HUES6 (cell line): Measurements from ENCODE around the gene FANCD2.
"Not testable (repeated sequence)": the region's sequence is repeated elsewhere in the genome, so short reads cannot be mapped to it uniquely, and the experiment has no call there.

Experiments
- H3K27ac ChIP-seq: 2 replicates; pipeline ENCODE4 v1.7.0; 2013; ENCODE audit warnings: low read depth, mild to moderate bottlenecking, low read length, inconsistent platforms
- H3K27me3 ChIP-seq: 2 replicates; pipeline ENCODE4 v1.6.1; 2013; ENCODE audit warnings: low read length; ENCODE audit not compliant: control insufficient read depth, insufficient read depth
- H3K36me3 ChIP-seq: 2 replicates; pipeline ENCODE4 v1.6.1; 2013; ENCODE audit warnings: low read length; ENCODE audit not compliant: control insufficient read depth, insufficient read depth
- H3K4me1 ChIP-seq: 2 replicates; pipeline ENCODE4 v1.6.1; 2013; ENCODE audit warnings: low read length; ENCODE audit not compliant: control insufficient read depth, insufficient read depth
- H3K4me3 ChIP-seq: 2 replicates; pipeline ENCODE4 v1.5.1; 2013; ENCODE audit warnings: low read depth, low read length
- H3K9ac ChIP-seq: one replicate; pipeline ENCODE4 v1.6.1; 2013; ENCODE audit warnings: mild to moderate bottlenecking, low read length
- H3K9me3 ChIP-seq: 2 replicates; pipeline ENCODE4 v1.6.1; 2013; ENCODE audit warnings: low read depth, low read length; ENCODE audit not compliant: control insufficient read depth, insufficient read depth

FANCD2 gene

DNA sequence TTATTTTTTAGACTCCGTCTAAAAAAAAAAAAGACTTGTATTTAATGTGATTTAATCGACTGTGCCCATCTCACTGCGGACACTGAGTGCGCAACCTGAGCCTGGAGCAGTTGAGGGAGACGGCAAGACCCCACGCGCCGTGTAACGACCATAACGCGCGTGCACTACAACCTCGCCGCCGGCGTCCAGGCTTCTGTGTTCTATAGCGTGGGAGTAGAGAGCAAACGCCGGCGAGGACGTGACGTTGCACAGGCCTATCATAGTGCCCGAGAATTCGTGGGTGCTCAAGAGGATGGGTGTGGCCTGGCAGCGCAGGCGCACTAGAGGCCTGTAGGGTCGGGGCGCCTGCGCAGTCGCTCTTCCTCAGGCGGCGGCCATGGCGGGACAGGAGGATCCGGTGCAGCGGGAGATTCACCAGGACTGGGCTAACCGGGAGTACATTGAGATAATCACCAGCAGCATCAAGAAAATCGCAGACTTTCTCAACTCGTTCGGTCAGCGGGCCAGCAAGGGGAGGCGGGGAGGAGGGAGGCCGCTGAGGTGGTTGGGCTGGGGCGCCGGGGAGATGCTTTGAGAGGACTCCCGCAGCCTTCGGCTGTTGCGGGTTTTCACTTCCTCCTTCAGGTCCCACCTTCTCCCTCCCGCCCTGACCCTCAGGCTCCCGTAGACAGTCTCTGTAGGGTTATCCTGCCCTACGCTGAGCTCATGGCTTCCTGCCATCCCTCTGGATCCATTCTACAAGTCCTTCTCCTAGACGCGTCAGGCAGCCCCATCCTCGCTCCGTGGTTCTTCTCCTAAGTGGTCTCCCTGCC is 89.3 kb downstream of the FANCD2 start, which contains the start of gene BRK1:
BRK1 (plus strand) TSS at position 350 of the 812 bp plus-strand sequence; CDS start at position 377, 27 bp downstream.
- H3K27me3 ChIP-seq = no peaks in the 10 kb centered on the region
- H3K36me3 ChIP-seq = peaks cover 8% of the 10 kb centered on the region; the same call in 1 of the 2 replicates
- peak within 1 kb of the TSS; percentile 97 for H3K4me3 ChIP-seq
- H3K9ac ChIP-seq = peak within 1 kb of the TSS; percentile 84
- no peaks in the 10 kb centered on the region for H3K9me3 ChIP-seq
- H3K4me1 ChIP-seq = peaks cover 6% of the 10 kb centered on the region; the same call in 1 of the 2 replicates
- H3K27ac ChIP-seq = peak within 1 kb of the TSS; percentile 72

DNA sequence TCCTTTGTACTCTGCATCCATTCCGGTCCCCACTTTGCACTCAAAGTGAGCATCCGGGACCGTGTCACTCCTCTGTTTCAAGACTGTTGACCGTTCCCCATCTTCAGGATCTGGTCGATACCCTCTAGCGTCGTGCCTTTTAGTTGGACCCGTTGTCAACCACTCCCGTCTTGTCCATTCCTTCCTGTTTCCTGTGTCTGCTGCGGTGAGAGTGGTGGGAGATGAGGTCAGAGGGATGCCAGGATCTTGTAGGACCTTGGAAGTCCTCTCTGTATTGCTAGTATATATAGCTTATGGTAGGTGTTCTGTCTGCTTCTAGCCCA is 89.9 kb downstream of the FANCD2 start:
- no peak overlapping the region for H3K27ac ChIP-seq
- H3K9ac ChIP-seq = peak overlapping the region; percentile 84

DNA sequence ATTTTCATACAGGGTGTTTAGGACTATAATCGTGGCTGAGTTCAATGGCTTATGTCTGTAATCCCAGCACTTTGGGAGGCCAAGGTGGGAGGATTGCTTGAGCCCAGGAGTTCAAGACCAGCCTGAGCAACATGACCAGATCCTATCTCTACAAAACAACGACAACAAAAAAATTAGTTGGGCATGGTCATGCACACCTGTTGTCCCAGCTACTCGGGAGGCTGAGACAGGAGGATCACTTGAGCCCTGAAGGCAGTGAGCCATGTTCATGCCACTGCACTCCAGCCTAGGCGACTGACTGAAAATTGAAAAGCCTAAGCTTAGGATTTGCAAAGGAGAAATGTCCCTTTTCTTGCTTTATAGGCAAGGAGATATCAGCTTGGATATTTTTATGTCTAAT is 90.7 kb downstream of the FANCD2 start:
- Histone ChIP-seq H3K4me1 (peaks cover 6% of the 10 kb centered on the region; the same call in 1 of the 2 replicates), H3K9me3 (no peaks in the 10 kb centered on the region), H3K36me3 (peaks cover 17% of the 10 kb centered on the region), H3K27ac (no peak overlapping the region), H3K9ac (no peak overlapping the region), H3K27me3 (no peaks in the 10 kb centered on the region), H3K4me3 (peak overlapping the region; percentile 97)

More for the DNA sequence above, 89.9 kb downstream of the FANCD2 start:
- H3K27me3 ChIP-seq = no peaks in the 10 kb centered on the region
- H3K4me1 ChIP-seq = peaks cover 6% of the 10 kb centered on the region; the same call in 1 of the 2 replicates
- no peaks in the 10 kb centered on the region for H3K9me3 ChIP-seq
- peaks cover 13% of the 10 kb centered on the region for H3K36me3 ChIP-seq
- peak overlapping the region; percentile 97 for H3K4me3 ChIP-seq

DNA sequence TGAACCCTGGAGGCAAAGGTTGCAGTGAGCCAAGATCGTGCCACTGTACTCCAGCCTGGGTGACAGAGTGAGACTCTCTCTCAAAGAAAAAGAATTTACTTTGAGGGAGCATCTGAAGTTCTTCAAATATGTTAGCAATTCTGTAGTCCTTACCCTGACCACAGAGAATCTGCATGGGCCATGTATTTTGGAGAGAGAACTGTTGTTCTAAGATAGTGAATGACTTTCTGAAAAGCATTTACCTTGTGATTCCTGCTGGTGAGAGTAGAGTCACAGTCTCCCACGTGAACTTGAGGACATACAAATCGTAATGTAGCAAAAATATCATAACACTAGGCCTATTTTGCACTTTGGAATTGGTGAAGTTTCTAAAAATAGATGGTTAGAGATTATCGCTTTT is 93.1 kb downstream of the FANCD2 start:
- H3K27me3 ChIP-seq = no peaks in the 10 kb centered on the region
- H3K36me3 ChIP-seq = peaks cover 17% of the 10 kb centered on the region
- no peaks in the 10 kb centered on the region for H3K9me3 ChIP-seq
- no peak overlapping the region for H3K27ac ChIP-seq
- no peak overlapping the region for H3K9ac ChIP-seq
- peaks cover 6% of the 10 kb centered on the region; the same call in 1 of the 2 replicates for H3K4me1 ChIP-seq
- H3K4me3 ChIP-seq = no peak overlapping the region

DNA sequence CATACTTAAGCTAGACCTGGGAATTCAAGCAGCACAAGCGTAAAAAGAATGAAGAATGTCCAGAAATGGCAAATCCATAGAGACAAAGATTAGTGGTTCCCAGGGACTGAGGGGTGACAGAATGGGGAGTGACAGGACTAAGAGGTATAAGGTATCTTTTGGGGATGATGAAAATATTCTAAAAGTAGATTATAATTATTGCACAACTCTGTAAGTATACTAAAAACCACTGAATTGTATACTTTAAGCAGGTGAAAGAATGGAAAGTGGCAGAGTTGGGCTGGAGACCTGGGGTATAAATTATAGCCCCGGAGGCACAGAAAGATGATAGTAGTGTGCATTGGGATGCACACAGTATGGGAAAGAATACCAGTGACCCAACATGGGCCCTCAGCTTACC is 94.8 kb downstream of the FANCD2 start:
- H3K27me3 ChIP-seq = no peaks in the 10 kb centered on the region
- H3K36me3 ChIP-seq = peaks cover 33% of the 10 kb centered on the region

DNA sequence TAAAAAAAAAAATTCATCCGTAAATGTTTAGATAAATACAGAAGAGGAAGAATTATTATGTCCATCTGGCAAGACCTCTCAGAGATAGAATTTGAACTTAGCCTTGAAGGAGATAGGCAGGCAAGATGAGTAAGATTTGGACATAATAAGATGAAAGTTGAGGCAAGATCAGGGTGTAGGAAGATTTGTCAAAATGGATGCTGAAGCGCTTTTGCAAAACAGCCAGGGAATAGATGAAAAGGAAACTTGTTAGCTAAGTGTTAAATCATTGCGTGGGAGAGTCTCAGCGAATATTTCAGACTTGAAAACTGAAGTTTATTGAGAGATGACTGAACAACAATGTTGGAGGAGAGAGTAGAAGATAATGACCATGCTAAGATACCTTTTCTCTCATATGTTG is 96.5 kb downstream of the FANCD2 start:
- Histone ChIP-seq H3K27ac (no peak overlapping the region), H3K9me3 (no peaks in the 10 kb centered on the region), H3K9ac (no peak overlapping the region), H3K27me3 (no peaks in the 10 kb centered on the region), H3K4me3 (no peak overlapping the region), H3K36me3 (peaks cover 47% of the 10 kb centered on the region), H3K4me1 (no peaks in the 10 kb centered on the region)

More for the DNA sequence above, 94.8 kb downstream of the FANCD2 start:
- no peak overlapping the region for H3K4me3 ChIP-seq
- peaks cover 6% of the 10 kb centered on the region; the same call in 1 of the 2 replicates for H3K4me1 ChIP-seq
- H3K9ac ChIP-seq = no peak overlapping the region
- H3K27ac ChIP-seq = no peak overlapping the region
- H3K9me3 ChIP-seq = no peaks in the 10 kb centered on the region

DNA sequence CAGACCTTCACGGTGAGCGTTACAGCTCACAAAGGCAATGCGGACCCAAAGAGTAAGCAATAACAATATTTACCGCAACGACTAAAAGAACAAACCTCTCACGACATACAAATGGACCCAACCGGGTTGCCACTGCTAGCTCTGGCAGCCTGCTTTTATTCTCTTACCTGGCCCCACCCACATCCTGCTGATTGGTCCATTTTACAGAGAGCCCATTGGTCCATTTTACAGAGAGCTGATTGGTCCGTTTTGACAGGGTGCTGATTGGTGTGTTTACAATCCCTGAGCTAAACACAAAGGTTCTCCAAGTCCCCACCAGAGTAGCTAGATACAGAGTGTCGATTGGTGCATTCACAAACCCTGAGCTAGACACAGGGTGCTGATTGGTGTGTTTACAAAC is 109.6 kb downstream of the FANCD2 start:
- not testable (repeated sequence) for H3K36me3 ChIP-seq, H3K9me3 ChIP-seq, H3K9ac ChIP-seq, H3K4me3 ChIP-seq, H3K27me3 ChIP-seq, H3K27ac ChIP-seq, H3K4me1 ChIP-seq

DNA sequence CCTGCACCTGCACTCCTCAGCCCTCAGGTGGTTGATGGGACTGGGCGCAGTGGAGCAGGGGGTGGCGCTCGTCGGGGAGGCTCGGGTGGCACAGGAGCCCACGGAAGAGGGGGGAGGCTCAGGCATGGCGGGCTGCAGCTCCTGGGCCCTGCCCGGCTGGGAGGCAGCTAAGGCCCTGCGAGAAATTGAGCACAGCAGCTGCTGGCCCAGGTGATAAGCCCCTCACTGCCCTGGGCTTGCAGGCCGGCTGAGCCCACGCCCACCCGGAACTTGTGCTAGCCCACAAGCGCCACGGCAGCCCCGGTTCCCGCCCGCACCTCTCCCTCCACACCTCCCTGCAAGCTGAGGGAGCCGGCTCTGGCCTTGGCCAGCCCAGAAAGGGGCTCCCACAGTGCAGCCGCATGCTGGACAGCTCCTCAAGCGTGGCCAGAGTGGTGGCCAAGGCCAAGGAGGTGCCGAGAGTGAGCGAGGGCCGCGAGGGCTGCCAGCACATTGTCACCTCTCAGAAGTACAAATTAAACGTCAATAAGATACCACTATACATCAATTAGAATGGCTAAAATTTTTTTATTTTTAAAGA is 110.3 kb downstream of the FANCD2 start:
- H3K27ac ChIP-seq = no peak overlapping the region

DNA sequence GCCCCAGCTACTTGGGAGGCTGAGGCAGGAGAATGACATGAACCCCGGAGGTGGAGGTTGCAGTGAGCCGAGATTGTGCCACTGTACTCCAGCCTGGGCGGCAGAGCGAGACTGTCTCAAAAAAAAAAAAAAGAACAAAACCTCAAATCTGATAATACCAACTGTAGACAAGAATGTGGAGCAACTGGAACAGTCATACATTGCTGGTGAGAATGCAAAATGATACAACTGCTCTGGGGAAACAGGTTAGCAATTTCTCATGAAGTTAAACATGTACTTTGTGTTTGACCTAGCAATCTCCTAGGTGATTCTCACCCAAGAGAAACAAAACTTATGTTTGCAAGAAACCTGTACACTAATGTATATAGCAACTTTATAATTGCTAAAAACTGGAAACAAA is 110.9 kb downstream of the FANCD2 start:
- Histone ChIP-seq H3K9ac (no peak overlapping the region), H3K27me3 (no peaks in the 10 kb centered on the region), H3K4me1 (no peaks in the 10 kb centered on the region), H3K4me3 (no peak overlapping the region), H3K36me3 (no peaks in the 10 kb centered on the region), H3K9me3 (no peaks in the 10 kb centered on the region), H3K27ac (no peak overlapping the region)

More for the DNA sequence above, 110.3 kb downstream of the FANCD2 start:
- Histone ChIP-seq H3K9ac (no peak overlapping the region), H3K36me3 (no peaks in the 10 kb centered on the region), H3K4me3 (no peak overlapping the region), H3K9me3 (no peaks in the 10 kb centered on the region), H3K27me3 (no peaks in the 10 kb centered on the region), H3K4me1 (no peaks in the 10 kb centered on the region)

DNA sequence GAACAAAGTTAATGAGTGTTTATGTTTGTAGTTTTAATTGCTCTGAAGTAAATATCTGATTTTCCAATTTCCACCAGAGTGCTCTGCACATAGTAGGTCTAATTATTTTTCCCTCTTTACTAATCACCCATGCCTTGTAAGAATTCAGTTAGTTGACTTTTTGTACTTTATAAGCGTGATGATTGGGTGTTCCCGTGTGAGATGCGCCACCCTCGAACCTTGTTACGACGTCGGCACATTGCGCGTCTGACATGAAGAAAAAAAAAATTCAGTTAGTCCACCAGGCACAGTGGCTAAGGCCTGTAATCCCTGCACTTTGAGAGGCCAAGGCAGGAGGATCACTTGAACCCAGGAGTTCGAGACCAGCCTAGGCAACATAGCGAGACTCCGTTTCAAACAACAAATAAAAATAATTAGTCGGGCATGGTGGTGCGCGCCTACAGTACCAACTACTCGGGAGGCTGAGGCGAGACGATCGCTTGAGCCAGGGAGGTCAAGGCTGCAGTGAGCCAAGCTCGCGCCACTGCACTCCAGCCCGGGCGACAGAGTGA is 114.8 kb downstream of the FANCD2 start:
- H3K36me3 ChIP-seq = peaks cover 13% of the 10 kb centered on the region
- no peaks in the 10 kb centered on the region for H3K27me3 ChIP-seq
- H3K4me1 ChIP-seq = peaks cover 5% of the 10 kb centered on the region; the same call in 1 of the 2 replicates
- peak overlapping the region; percentile 99 for H3K4me3 ChIP-seq
- no peak overlapping the region for H3K27ac ChIP-seq
- no peaks in the 10 kb centered on the region for H3K9me3 ChIP-seq
- no peak overlapping the region for H3K9ac ChIP-seq
